Activated naive CD4-positive, alpha-beta T cell treated with anti-CD3 and anti-CD28 coated beads for 36 hours (primary cell): ENCODE results near the gene TBC1D1. TPM values are rescaled to one million over a fixed set of nuclear protein-coding genes. Genes with fewer than 3 reads are reported as not detected.

Source experiments
- CTCF ChIA-PET: fragments of 350-600 bp; sonication (Branson Sonifier 250); formaldehyde crosslinking; loops from one replicate; lab custom pipeline; 2021; ENCODE audit warnings: antibody characterized with exemption; lab: Charles Lee
- DNase-seq: peaks from one replicate; pipeline ENCODE4 v3.0.0-alpha.2; 2020
- H3K27ac Mint-ChIP-seq: one replicate; pipeline ENCODE4 v1.8.0; 2021; ENCODE audit warnings: mild to moderate bottlenecking, mixed read lengths
- H3K27me3 Mint-ChIP-seq: one replicate; pipeline ENCODE4 v1.8.0; 2021; ENCODE audit warnings: low read depth, mixed read lengths
- H3K36me3 Mint-ChIP-seq: one replicate; pipeline ENCODE4 v1.8.0; 2021; ENCODE audit warnings: low read depth, mixed read lengths
- H3K4me1 Mint-ChIP-seq: one replicate; pipeline ENCODE4 v1.8.0; 2021; ENCODE audit warnings: low read depth, mixed read lengths
- H3K4me3 Mint-ChIP-seq: one replicate; pipeline ENCODE4 v1.8.0; 2021; ENCODE audit warnings: mild to moderate bottlenecking, moderate library complexity, mixed read lengths
- H3K9me3 Mint-ChIP-seq: one replicate; pipeline ENCODE4 v1.8.0; 2021; ENCODE audit warnings: mixed read lengths
- intact Hi-C: fragments of 100-400 bp; cut with micrococcal nuclease; formaldehyde crosslinking; loops from one replicate; pipeline ENCODE4 v1.15.1; 2023
- total RNA-seq, 2 experiments: library from RNA; stranded (reverse); gene quantifications; one replicate each; pipeline ENCODE4 v1.2.3, GENCODE V29; 2021

TBC1D1 gene
- total RNA-seq, 2 experiments from 2014 or later = 57.7 to 68.5 TPM

- Mint-ChIP-seq H3K36me3 (peaks cover 38% of the 10 kb centered on the region), H3K4me3 (no peak overlapping the region), H3K4me1 (peaks cover 38% of the 10 kb centered on the region), H3K27ac (no peak overlapping the region), H3K9me3 (no peaks in the 10 kb centered on the region), H3K27me3 (no peaks in the 10 kb centered on the region)
- DNase-seq = no peak
- CTCF ChIA-PET = no interaction called here
- intact Hi-C loops = no loop called here
These were observed 244.3 kb downstream of the TBC1D1 start for GRCh38 chr4:38135201-38135600.

GRCh38 chr4:38136604-38137003 is 245.7 kb downstream of the TBC1D1 start:
- intact Hi-C loops = no loop called here
- H3K9me3 Mint-ChIP-seq = no peaks in the 10 kb centered on the region
- CTCF ChIA-PET = interaction anchor here (1.4 to 1.5 kb wide), 2 partner anchors 43 to 68 kb away, joined by 3 to 4 read pairs; no protein-coding TSS in a partner anchor
- H3K4me3 Mint-ChIP-seq = no peak overlapping the region
- H3K4me1 Mint-ChIP-seq = peaks cover 24% of the 10 kb centered on the region
- peaks cover 41% of the 10 kb centered on the region for H3K36me3 Mint-ChIP-seq
- no peak for DNase-seq
- no peaks in the 10 kb centered on the region for H3K27me3 Mint-ChIP-seq
- no peak overlapping the region for H3K27ac Mint-ChIP-seq

GRCh38 chr4:38137080-38137479 is 246.2 kb downstream of the TBC1D1 start:
- DNase-seq = no peak
- Mint-ChIP-seq H3K4me3 (no peak overlapping the region), H3K9me3 (no peaks in the 10 kb centered on the region), H3K27ac (no peak overlapping the region), H3K4me1 (peaks cover 21% of the 10 kb centered on the region), H3K36me3 (peaks cover 41% of the 10 kb centered on the region), H3K27me3 (no peaks in the 10 kb centered on the region)
- intact Hi-C loops = no loop called here
- CTCF ChIA-PET = interaction anchor here (1.4 to 1.5 kb wide), 2 partner anchors 43 to 68 kb away, joined by 3 to 4 read pairs; no protein-coding TSS in a partner anchor

- CTCF ChIA-PET = interaction anchor here (0.6 kb wide), 1 partner anchor 1882 kb away, joined by 3 read pairs; no protein-coding TSS in a partner anchor
These were observed 247.5 kb downstream of the TBC1D1 start for GRCh38 chr4:38138363-38138762.

GRCh38 chr4:38139187-38139586 is 248.3 kb downstream of the TBC1D1 start:
- no peak for DNase-seq
- Mint-ChIP-seq H3K4me1 (peaks cover 2% of the 10 kb centered on the region), H3K36me3 (peaks cover 28% of the 10 kb centered on the region), H3K27me3 (no peaks in the 10 kb centered on the region), H3K4me3 (no peak overlapping the region), H3K27ac (no peak overlapping the region), H3K9me3 (no peaks in the 10 kb centered on the region)
- CTCF ChIA-PET = no interaction called here
- intact Hi-C loops = no loop called here

More at GRCh38 chr4:38138363-38138762, 247.5 kb downstream of the TBC1D1 start:
- no peaks in the 10 kb centered on the region for H3K27me3 Mint-ChIP-seq
- H3K36me3 Mint-ChIP-seq = peaks cover 36% of the 10 kb centered on the region
- no peaks in the 10 kb centered on the region for H3K9me3 Mint-ChIP-seq
- H3K4me3 Mint-ChIP-seq = no peak overlapping the region
- intact Hi-C loops = no loop called here
- peaks cover 10% of the 10 kb centered on the region for H3K4me1 Mint-ChIP-seq
- no peak overlapping the region for H3K27ac Mint-ChIP-seq
- DNase-seq = no peak

GRCh38 chr4:38140643-38141203 is 249.8 kb downstream of the TBC1D1 start:
- intact Hi-C loops = no loop called here
- no peak for DNase-seq
- Mint-ChIP-seq H3K9me3 (no peaks in the 10 kb centered on the region), H3K4me3 (no peak overlapping the region), H3K27ac (no peak overlapping the region), H3K27me3 (no peaks in the 10 kb centered on the region), H3K4me1 (peaks cover 2% of the 10 kb centered on the region), H3K36me3 (peaks cover 20% of the 10 kb centered on the region)
- CTCF ChIA-PET = interaction anchor here (0.6 kb wide), 1 partner anchor 605 kb away, joined by 4 read pairs; no protein-coding TSS in a partner anchor

- CTCF ChIA-PET = no interaction called here
- Mint-ChIP-seq H3K9me3 (no peaks in the 10 kb centered on the region), H3K4me3 (no peak overlapping the region), H3K27me3 (no peaks in the 10 kb centered on the region), H3K27ac (no peak overlapping the region), H3K36me3 (peaks cover 18% of the 10 kb centered on the region), H3K4me1 (peaks cover 2% of the 10 kb centered on the region)
- intact Hi-C loops = no loop called here
- DNase-seq = no peak
These were observed 251.1 kb downstream of the TBC1D1 start for GRCh38 chr4:38141808-38142500.

- no peak overlapping the region for H3K27ac Mint-ChIP-seq
- no peak for DNase-seq
- H3K27me3 Mint-ChIP-seq = no peaks in the 10 kb centered on the region
- no peak overlapping the region for H3K4me3 Mint-ChIP-seq
- no peaks in the 10 kb centered on the region for H3K9me3 Mint-ChIP-seq
- CTCF ChIA-PET = interaction anchor here (0.7 kb wide), 1 partner anchor 123 kb away, joined by 4 read pairs; no protein-coding TSS in a partner anchor
- intact Hi-C loops = no loop called here
- H3K36me3 Mint-ChIP-seq = peaks cover 13% of the 10 kb centered on the region
- peaks cover 2% of the 10 kb centered on the region for H3K4me1 Mint-ChIP-seq
These were observed 253.1 kb downstream of the TBC1D1 start for GRCh38 chr4:38144031-38144430.

- peaks cover 3% of the 10 kb centered on the region for H3K36me3 Mint-ChIP-seq
- H3K4me1 Mint-ChIP-seq = peaks cover 2% of the 10 kb centered on the region
- no peak overlapping the region for H3K4me3 Mint-ChIP-seq
- H3K9me3 Mint-ChIP-seq = no peaks in the 10 kb centered on the region
- intact Hi-C loops = no loop called here
- CTCF ChIA-PET = interaction anchor here (0.9 to 1.0 kb wide), 2 partner anchors 17 to 82 kb away, joined by 3 read pairs; no protein-coding TSS in a partner anchor
- no peak overlapping the region for H3K27ac Mint-ChIP-seq
- DNase-seq = no peak
- H3K27me3 Mint-ChIP-seq = no peaks in the 10 kb centered on the region
These were observed 254.3 kb downstream of the TBC1D1 start for GRCh38 chr4:38145033-38145678.

- Mint-ChIP-seq H3K9me3 (no peaks in the 10 kb centered on the region), H3K4me1 (peaks cover 2% of the 10 kb centered on the region), H3K27me3 (no peaks in the 10 kb centered on the region), H3K4me3 (no peak overlapping the region), H3K27ac (no peak overlapping the region), H3K36me3 (no peaks in the 10 kb centered on the region)
- intact Hi-C loops = no loop called here
- CTCF ChIA-PET = interaction anchor here (0.6 to 1.0 kb wide), 3 partner anchors 16 to 83 kb away, joined by 3 to 4 read pairs (median 3); no protein-coding TSS in a partner anchor
- DNase-seq = no peak
These were observed 254.9 kb downstream of the TBC1D1 start for GRCh38 chr4:38145741-38146140.

- H3K9me3 Mint-ChIP-seq = no peaks in the 10 kb centered on the region
- H3K27me3 Mint-ChIP-seq = no peaks in the 10 kb centered on the region
- CTCF ChIA-PET = interaction anchor here (0.6 kb wide), 1 partner anchor 84 kb away, joined by 4 read pairs; no protein-coding TSS in a partner anchor
- H3K36me3 Mint-ChIP-seq = no peaks in the 10 kb centered on the region
- H3K4me1 Mint-ChIP-seq = peaks cover 2% of the 10 kb centered on the region
- H3K4me3 Mint-ChIP-seq = no peak overlapping the region
- intact Hi-C loops = no loop called here
- H3K27ac Mint-ChIP-seq = no peak overlapping the region
- DNase-seq = no peak
These were observed 255.5 kb downstream of the TBC1D1 start for GRCh38 chr4:38146383-38146782.

- Mint-ChIP-seq H3K9me3 (no peaks in the 10 kb centered on the region), H3K4me1 (peaks cover 8% of the 10 kb centered on the region), H3K4me3 (no peak overlapping the region), H3K27ac (no peak overlapping the region), H3K27me3 (no peaks in the 10 kb centered on the region), H3K36me3 (no peaks in the 10 kb centered on the region)
- intact Hi-C loops = loop anchor here (1.0 kb wide), 1 partner anchor 10 kb away; no protein-coding TSS in a partner anchor
- CTCF ChIA-PET = no interaction called here
- DNase-seq = no peak
These were observed 258.6 kb downstream of the TBC1D1 start for GRCh38 chr4:38149472-38149996.
